Measurements from ENCODE around the gene TENM4.

TENM4 gene

DNA sequence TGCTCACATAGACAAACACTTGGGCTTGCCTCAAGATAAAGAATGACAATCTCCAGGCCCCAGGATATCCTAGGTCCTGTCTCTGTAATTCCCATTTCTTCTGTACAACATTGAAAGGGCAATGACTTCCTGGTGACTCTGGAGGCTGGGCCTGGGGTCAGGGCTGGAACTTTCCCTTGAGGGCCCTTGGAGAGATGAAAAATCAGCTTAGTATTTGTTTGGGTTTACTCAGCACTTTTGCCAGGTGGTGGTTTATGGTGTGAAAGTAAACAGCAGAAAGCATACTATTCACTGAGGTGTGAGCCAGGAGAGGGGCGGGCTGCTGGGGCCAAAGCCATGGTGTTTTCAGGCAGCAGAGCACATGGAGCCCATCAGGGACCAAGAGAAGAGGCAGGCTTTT is 651.5 kb downstream of the TENM4 start:
- no peak for TF ChIP-seq EGR1 (IDR thresholded peaks at IDR 0.05)
- TF ChIP-seq TAF1 (IDR thresholded peaks at IDR 0.05; ENCODE audit: low read depth) = no peak
- TF ChIP-seq, protein P1, sequence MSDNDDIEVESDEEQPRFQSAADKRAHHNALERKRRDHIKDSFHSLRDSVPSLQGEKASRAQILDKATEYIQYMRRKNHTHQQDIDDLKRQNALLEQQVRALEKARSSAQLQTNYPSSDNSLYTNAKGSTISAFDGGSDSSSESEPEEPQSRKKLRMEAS (IDR thresholded peaks at IDR 0.05) = no peak
- TF ChIP-seq CREB1 (IDR thresholded peaks at IDR 0.05; ENCODE audit: low read depth) = no peak
- TF ChIP-seq, protein P2, sequence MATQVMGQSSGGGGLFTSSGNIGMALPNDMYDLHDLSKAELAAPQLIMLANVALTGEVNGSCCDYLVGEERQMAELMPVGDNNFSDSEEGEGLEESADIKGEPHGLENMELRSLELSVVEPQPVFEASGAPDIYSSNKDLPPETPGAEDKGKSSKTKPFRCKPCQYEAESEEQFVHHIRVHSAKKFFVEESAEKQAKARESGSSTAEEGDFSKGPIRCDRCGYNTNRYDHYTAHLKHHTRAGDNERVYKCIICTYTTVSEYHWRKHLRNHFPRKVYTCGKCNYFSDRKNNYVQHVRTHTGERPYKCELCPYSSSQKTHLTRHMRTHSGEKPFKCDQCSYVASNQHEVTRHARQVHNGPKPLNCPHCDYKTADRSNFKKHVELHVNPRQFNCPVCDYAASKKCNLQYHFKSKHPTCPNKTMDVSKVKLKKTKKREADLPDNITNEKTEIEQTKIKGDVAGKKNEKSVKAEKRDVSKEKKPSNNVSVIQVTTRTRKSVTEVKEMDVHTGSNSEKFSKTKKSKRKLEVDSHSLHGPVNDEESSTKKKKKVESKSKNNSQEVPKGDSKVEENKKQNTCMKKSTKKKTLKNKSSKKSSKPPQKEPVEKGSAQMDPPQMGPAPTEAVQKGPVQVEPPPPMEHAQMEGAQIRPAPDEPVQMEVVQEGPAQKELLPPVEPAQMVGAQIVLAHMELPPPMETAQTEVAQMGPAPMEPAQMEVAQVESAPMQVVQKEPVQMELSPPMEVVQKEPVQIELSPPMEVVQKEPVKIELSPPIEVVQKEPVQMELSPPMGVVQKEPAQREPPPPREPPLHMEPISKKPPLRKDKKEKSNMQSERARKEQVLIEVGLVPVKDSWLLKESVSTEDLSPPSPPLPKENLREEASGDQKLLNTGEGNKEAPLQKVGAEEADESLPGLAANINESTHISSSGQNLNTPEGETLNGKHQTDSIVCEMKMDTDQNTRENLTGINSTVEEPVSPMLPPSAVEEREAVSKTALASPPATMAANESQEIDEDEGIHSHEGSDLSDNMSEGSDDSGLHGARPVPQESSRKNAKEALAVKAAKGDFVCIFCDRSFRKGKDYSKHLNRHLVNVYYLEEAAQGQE (IDR thresholded peaks at IDR 0.05; ENCODE audit: low read depth) = no peak

DNA sequence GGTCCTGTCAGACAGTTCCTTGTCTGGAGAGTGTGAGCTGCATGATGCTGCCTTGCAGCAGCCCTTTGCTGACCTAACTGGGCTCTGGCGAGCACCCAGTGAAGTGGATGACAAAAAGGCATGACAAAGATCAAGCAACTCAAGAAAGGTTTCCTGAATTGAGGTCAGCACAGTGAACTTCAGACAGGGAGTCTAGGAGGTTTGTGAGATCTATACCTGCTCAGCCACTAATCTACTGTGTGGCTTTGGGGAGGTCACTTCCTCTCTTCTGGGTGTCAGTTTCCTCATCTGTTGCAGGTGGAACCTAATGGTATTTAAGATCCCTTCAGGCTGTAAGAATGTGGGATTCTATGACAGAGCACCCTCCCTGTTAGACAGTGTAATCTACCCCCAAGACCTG is 652.3 kb downstream of the TENM4 start:
- TF ChIP-seq, protein P3, sequence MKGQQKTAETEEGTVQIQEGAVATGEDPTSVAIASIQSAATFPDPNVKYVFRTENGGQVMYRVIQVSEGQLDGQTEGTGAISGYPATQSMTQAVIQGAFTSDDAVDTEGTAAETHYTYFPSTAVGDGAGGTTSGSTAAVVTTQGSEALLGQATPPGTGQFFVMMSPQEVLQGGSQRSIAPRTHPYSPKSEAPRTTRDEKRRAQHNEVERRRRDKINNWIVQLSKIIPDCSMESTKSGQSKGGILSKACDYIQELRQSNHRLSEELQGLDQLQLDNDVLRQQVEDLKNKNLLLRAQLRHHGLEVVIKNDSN (IDR thresholded peaks at IDR 0.05) = no peak
- no peak for TF ChIP-seq TCF12 (IDR thresholded peaks at IDR 0.05; ENCODE audit: low read depth)
- no peak for TF ChIP-seq TEAD4 (IDR thresholded peaks at IDR 0.05)
- TF ChIP-seq EGR1 (IDR thresholded peaks at IDR 0.05) = no peak
- TF ChIP-seq ZBTB7A (IDR thresholded peaks at IDR 0.05; ENCODE audit: low read depth) = no peak
- no peak for TF ChIP-seq CREB1 (IDR thresholded peaks at IDR 0.05; ENCODE audit: low read depth)
- no peak for TF ChIP-seq RAD21 (IDR thresholded peaks at IDR 0.05; ENCODE audit: low read depth)
- TF ChIP-seq EP300 (IDR thresholded peaks at IDR 0.05; ENCODE audit: borderline replicate concordance) = no peak
- no peak for TF ChIP-seq NFIC (IDR thresholded peaks at IDR 0.05)
- no peak for TF ChIP-seq YY1 (IDR thresholded peaks at IDR 0.05; ENCODE audit: low read depth)
- no peak for TF ChIP-seq CEBPB (IDR thresholded peaks at IDR 0.05)
- no peak for TF ChIP-seq TAF1 (IDR thresholded peaks at IDR 0.05; ENCODE audit: low read depth)
- TF ChIP-seq FOXM1 (IDR thresholded peaks at IDR 0.05; ENCODE audit: borderline replicate concordance, low read depth) = no peak

DNA sequence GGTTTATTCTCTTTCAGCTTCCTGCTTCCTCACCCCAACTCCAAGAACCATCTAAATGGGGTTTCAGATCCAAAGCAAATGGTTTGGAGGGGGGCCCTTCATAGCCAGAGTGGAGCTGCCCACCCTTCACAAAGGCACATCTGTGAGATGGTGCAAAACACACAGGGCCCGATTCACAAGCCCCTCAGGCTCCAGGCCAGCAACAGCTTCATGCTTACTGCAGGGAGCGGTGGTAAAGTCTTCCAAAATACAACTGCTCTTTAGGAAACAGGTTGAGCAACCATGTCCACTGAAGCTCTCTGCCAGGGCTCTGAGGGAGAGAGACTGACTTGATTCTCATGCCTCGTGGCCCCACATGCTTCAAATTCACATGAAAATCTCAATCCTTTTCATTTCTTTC is 653.1 kb downstream of the TENM4 start:
- TF ChIP-seq ZBTB7A (IDR thresholded peaks at IDR 0.05; ENCODE audit: low read depth) (no peak), EGR1 (IDR thresholded peaks at IDR 0.05) (no peak), TAF1 (IDR thresholded peaks at IDR 0.05; ENCODE audit: low read depth) (no peak), YY1 (IDR thresholded peaks at IDR 0.05; ENCODE audit: low read depth) (no peak), CREB1 (IDR thresholded peaks at IDR 0.05; ENCODE audit: low read depth) (no peak), TEAD4 (IDR thresholded peaks at IDR 0.05) (no peak), EP300 (IDR thresholded peaks at IDR 0.05; ENCODE audit: borderline replicate concordance) (no peak), FOXM1 (IDR thresholded peaks at IDR 0.05; ENCODE audit: borderline replicate concordance, low read depth) (no peak), TCF12 (IDR thresholded peaks at IDR 0.05; ENCODE audit: low read depth) (no peak)
- TF ChIP-seq, protein P1 (IDR thresholded peaks at IDR 0.05) = no peak
- TF ChIP-seq, protein P3 (IDR thresholded peaks at IDR 0.05) = no peak

DNA sequence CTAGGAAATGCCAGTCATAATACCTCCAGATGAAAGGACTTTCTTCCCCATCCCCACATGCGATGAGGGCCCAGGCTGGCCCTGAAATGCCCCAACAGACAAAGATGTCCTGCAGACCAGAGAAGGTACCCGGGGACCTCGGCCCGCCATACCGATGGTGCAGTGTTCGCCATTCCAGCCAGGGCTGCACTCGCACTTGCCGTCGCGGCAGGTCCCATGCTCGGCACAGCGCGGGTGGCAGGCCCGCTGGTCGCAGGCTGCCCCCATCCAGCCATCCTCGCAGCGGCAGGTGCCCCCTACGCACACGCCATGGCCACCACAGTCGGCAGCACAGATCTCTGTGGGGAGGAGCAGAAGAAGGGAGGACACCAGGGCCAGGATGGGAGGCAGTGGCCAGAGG is 654.1 kb downstream of the TENM4 start:
- TF ChIP-seq, protein P1 (IDR thresholded peaks at IDR 0.05) = no peak
- no peak for TF ChIP-seq CEBPB (IDR thresholded peaks at IDR 0.05)
- no peak for TF ChIP-seq TCF12 (IDR thresholded peaks at IDR 0.05; ENCODE audit: low read depth)
- TF ChIP-seq ZBTB7A (IDR thresholded peaks at IDR 0.05; ENCODE audit: low read depth) = no peak
- TF ChIP-seq NFIC (IDR thresholded peaks at IDR 0.05) = no peak
- no peak for TF ChIP-seq YY1 (IDR thresholded peaks at IDR 0.05; ENCODE audit: low read depth)

DNA sequence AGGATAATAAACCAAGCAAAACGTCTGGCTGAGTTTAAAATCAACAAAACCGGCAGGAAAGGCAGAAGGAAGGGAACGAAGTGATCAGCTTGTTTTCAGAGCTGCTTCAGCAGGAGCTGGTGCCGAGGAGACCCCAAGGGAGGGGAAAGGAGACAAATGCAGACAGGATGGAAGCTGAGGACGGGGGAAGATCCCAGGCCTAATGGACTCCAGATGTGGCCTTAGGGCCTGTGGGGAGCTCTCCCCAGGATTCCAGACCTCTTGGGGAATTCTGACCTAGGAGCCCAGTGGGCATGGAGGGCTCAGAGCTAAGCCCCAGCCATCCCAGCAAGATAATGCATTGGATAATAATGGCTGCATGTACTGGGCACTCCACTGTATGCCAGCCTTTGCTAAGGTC is 654.7 kb downstream of the TENM4 start:
- TF ChIP-seq, protein P2 (IDR thresholded peaks at IDR 0.05; ENCODE audit: low read depth) = no peak

DNA sequence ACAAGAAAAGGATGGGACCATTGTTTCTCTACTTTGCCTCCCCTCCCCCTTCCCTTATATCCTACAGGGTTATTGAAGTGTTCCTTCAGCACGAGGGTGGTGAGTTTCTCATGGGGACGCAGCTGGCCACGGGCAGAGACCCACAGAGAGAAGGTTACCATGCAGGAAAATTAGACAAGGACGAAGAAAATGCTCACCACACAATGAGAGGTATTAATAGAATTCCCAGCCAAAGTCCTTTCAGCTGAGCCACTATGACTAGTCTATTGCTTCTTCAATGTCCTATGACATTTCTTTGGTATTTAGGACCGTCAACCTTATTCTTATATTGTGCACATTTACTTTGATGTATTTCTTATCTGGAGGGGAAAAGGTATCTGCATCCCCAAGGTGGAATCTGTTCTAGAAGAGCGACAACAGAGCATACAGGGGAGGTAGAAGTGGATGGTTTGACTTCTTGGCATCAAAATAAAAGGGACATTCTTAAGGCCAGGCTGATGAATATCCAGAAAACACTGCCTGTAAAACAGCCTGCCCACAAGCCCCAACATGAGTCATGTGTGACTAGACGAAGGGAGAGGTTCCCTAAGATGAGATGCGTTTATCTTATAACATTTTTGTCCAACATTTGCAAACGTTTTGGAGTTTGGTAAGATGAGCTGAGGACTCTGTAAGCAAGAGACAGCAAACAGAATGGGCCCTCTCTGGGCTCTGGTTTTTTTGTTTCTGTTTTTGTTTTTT is 656.3 kb downstream of the TENM4 start:
- TF ChIP-seq NFIC (IDR thresholded peaks at IDR 0.05) (no peak), EP300 (IDR thresholded peaks at IDR 0.05; ENCODE audit: borderline replicate concordance) (no peak), ZBTB7A (IDR thresholded peaks at IDR 0.05; ENCODE audit: low read depth) (no peak), YY1 (IDR thresholded peaks at IDR 0.05; ENCODE audit: low read depth) (no peak), FOXM1 (IDR thresholded peaks at IDR 0.05; ENCODE audit: borderline replicate concordance, low read depth) (no peak), TEAD4 (IDR thresholded peaks at IDR 0.05) (no peak), TAF1 (IDR thresholded peaks at IDR 0.05; ENCODE audit: low read depth) (no peak), RAD21 (IDR thresholded peaks at IDR 0.05; ENCODE audit: low read depth) (no peak), EGR1 (IDR thresholded peaks at IDR 0.05) (no peak), CEBPB (IDR thresholded peaks at IDR 0.05) (no peak), TCF12 (IDR thresholded peaks at IDR 0.05; ENCODE audit: low read depth) (no peak), CREB1 (IDR thresholded peaks at IDR 0.05; ENCODE audit: low read depth) (no peak)
- TF ChIP-seq, protein P2 (IDR thresholded peaks at IDR 0.05; ENCODE audit: low read depth) = no peak
- TF ChIP-seq, protein P1 (IDR thresholded peaks at IDR 0.05) = no peak
- TF ChIP-seq, protein P3 (IDR thresholded peaks at IDR 0.05) = no peak

Data from Ishikawa (cell line).